ENCODE data around the gene DOP1B.

The DOP1B gene

GRCh38 chr21:36180963-36181362 is 24.3 kb downstream of the DOP1B start:
- no peak overlapping the region for H3K4me3 ChIP-seq (replicated peaks; ENCODE audit: low read depth, low read length)
- DNase-seq (ENCODE audit: extremely low read depth, low read depth) = no peak
- TF ChIP-seq, protein P1, sequence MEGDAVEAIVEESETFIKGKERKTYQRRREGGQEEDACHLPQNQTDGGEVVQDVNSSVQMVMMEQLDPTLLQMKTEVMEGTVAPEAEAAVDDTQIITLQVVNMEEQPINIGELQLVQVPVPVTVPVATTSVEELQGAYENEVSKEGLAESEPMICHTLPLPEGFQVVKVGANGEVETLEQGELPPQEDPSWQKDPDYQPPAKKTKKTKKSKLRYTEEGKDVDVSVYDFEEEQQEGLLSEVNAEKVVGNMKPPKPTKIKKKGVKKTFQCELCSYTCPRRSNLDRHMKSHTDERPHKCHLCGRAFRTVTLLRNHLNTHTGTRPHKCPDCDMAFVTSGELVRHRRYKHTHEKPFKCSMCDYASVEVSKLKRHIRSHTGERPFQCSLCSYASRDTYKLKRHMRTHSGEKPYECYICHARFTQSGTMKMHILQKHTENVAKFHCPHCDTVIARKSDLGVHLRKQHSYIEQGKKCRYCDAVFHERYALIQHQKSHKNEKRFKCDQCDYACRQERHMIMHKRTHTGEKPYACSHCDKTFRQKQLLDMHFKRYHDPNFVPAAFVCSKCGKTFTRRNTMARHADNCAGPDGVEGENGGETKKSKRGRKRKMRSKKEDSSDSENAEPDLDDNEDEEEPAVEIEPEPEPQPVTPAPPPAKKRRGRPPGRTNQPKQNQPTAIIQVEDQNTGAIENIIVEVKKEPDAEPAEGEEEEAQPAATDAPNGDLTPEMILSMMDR (IDR thresholded peaks at IDR 0.05; ENCODE audit: low read depth, low read length, missing control alignments) = no peak

DNA sequence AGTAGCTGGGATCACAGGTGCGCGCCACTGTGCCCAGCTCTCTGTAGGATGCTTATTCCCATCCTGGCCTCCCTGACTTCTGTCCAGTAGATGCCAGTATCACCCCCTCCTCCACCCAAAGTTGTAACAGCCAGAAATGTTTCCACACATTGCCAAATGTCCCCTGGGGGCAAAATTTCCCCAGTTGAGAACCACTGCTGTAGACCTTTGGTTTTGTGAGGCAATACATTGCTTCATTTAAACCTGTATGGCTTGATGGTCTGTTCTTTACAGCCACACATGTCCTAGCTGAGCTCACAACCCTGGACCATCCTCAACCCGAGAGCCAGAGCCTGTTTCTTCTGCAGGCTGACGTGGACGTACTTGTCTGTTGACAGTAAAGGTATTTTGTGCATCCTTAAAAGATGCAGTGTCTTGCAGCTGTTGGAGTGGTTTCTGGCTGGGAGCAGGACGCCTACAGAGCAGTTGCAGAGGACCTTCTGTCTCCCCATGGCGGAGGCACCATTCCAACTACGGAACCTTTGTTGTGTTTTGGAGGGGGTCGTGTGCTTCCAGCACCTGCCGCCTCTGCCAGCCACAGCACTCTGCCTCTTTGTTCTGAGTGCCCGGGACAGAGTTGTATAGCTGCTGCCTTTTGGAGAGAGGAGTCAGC is 26.6 kb downstream of the DOP1B start:
- no peak for DNase-seq (ENCODE audit: extremely low read depth, low read depth)
- TF ChIP-seq, protein P1 (IDR thresholded peaks at IDR 0.05; ENCODE audit: low read depth, low read length, missing control alignments) = no peak
- no peak overlapping the region for H3K4me3 ChIP-seq (replicated peaks; ENCODE audit: low read depth, low read length)

DNA sequence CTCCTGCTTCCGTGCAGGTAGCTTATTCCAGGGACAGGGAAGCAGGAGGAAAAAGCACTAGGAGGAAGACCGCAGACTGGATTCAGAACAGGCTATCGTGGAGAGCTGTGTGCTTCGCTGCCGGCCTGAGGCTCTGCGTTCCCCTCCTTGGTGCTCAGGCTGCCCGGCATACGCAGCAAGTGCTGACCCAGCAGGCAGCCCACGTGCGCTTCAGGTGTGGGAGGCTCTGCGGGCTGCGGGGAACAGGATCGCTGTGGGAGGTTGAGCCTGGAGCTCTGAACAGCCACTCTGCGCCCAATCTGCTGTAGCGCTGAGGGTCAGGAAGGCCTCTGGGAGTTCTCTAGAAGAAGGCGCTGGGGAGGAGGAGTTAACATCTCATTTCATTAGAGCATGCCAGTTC is 27.9 kb downstream of the DOP1B start:
- H3K4me3 ChIP-seq (replicated peaks; ENCODE audit: low read depth, low read length) = no peak overlapping the region
- TF ChIP-seq, protein P1 (IDR thresholded peaks at IDR 0.05; ENCODE audit: low read depth, low read length, missing control alignments) = no peak
- no peak for DNase-seq (ENCODE audit: extremely low read depth, low read depth)

- no peak for DNase-seq (ENCODE audit: extremely low read depth, low read depth)
- no peak overlapping the region for H3K4me3 ChIP-seq (replicated peaks; ENCODE audit: low read depth, low read length)
- TF ChIP-seq, protein P1 (IDR thresholded peaks at IDR 0.05; ENCODE audit: low read depth, low read length, missing control alignments) = no peak
These were observed 28.9 kb downstream of the DOP1B start for GRCh38 chr21:36185523-36185922.

GRCh38 chr21:36186081-36186480 is 29.5 kb downstream of the DOP1B start:
- no peak for DNase-seq (ENCODE audit: extremely low read depth, low read depth)
- TF ChIP-seq, protein P1 (IDR thresholded peaks at IDR 0.05; ENCODE audit: low read depth, low read length, missing control alignments) = no peak
- no peak overlapping the region for H3K4me3 ChIP-seq (replicated peaks; ENCODE audit: low read depth, low read length)

DNA sequence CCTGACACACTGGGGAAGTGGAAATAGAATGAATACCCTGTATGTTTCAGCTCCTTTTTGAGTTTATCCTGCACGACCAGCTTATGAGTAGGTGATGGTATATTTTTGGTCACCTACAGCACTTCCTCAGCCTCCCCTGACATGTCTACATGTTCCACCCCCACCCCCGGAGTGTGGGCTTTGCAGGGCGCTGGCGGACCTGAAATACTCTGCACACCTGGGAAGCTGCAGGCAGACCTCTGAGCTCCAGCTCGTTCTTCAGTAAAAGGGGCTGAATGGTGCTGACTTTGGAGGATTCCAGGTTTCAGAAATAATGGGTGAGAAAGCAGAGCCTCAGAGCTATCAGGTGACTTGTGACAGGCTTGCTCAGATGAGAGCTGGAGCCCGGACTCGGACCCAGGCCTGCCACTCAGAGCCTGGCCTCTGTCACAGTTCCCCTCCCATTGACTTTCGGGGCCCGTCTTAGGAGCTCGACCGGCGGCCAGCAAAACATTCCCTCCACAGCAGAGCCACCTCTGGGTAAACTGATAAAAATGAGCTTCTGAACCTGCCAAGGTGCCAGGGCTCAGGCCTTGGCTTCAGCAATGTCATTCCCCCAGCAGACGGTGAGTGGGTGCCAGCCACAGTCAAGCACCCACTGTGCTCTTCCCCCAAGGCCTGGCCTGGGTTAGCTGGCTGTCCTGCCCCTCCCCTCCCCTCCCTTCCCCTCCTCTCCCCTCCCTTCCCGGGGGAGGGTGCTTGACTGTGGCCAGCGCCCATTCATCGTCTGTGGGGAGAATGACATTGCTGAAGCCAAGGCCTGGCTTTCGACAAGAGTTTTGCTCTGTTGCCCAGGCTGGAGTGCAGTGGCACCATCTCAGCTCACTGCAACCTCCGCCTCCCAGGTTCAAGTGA is 30.1 kb downstream of the DOP1B start:
- TF ChIP-seq, protein P1 (IDR thresholded peaks at IDR 0.05; ENCODE audit: low read depth, low read length, missing control alignments) = no peak
- no peak for DNase-seq (ENCODE audit: extremely low read depth, low read depth)
- no peak overlapping the region for H3K4me3 ChIP-seq (replicated peaks; ENCODE audit: low read depth, low read length)
